A549 (cell line): ENCODE data around the gene PYROXD2. TPM values are rescaled to one million over a fixed set of nuclear protein-coding genes. Genes with fewer than 3 reads are reported as not detected.

ENCODE experiments used
- ATAC-seq, 2 experiments: fragments of 200-7000 bp in 1 of 2; fragments of >200 bp in 1 of 2; cut with Nextera tagmentation in 1 of 2; cut with Tn5 transposase in 1 of 2; 3 replicates each; pipeline versions ENCODE4 v1.8.0 to v1.9.1; 2018 to 2020; ENCODE audit warnings: mild to moderate bottlenecking in 1 of 2, moderate library complexity in 1 of 2
- CTCF ChIA-PET: fragments of 300-600 bp; sonication (Branson Sonifier 250); formaldehyde crosslinking; extraction: SDS; loops from one replicate; lab custom pipeline; 2021; ENCODE audit warnings: antibody characterized with exemption, inconsistent platforms; lab: Yijun Ruan, JAX
- POLR2A ChIA-PET: fragments of 350-600 bp; formaldehyde crosslinking; extraction: SDS; loops from one replicate; lab custom pipeline; 2021; ENCODE audit warnings: antibody characterized with exemption, inconsistent platforms; lab: Yijun Ruan, JAX
- DNase-seq, 2 experiments: peaks; one replicate each; pipeline versions ENCODE4 v3.0.0 to v3.0.0-alpha.2; 2011 to 2016; ENCODE audit warnings: low read depth in 1 of 2, low spot score in 1 of 2
- FAIRE-seq: peaks from 2 replicates; lab custom pipeline; 2011; peaks lifted over from hg19 to GRCh38; lab: Jason Lieb, UNC
- H3K27ac ChIP-seq, 2 experiments: fragments of >200 bp; sonication (Bioruptor Twin); formaldehyde crosslinking; 3 replicates each; pipeline ENCODE4 v1.5.1; 2016 to 2017
- H3K4me1 ChIP-seq: fragments of >200 bp; sonication (Bioruptor Twin); formaldehyde crosslinking; 3 replicates; pipeline ENCODE4 v1.6.1; 2016
- H3K4me2 ChIP-seq: fragments of >200 bp; sonication (Bioruptor Twin); formaldehyde crosslinking; 3 replicates; pipeline ENCODE4 v1.6.1; 2016
- H3K4me3 ChIP-seq: fragments of >200 bp; sonication (Bioruptor Twin); formaldehyde crosslinking; 3 replicates; pipeline ENCODE4 v1.5.1; 2016
- H3K9me3 ChIP-seq: fragments of >200 bp; sonication (Bioruptor Twin); formaldehyde crosslinking; 3 replicates; pipeline ENCODE4 v1.6.1; 2016
- BHLHE40 ChIP-seq: IDR thresholded peaks from 2 replicates; pipeline ENCODE4 v1.6.1; 2012; ENCODE audit warnings: low read depth, low read length, inconsistent platforms
- CBX8 ChIP-seq: fragments of 200-600 bp; sonication (generic); IDR thresholded peaks from 2 replicates; pipeline ENCODE4 v1.6.1; 2016
- CEBPB ChIP-seq, 2 experiments: fragments of >200 bp in 1 of 2; sonication (Bioruptor Twin) in 1 of 2; formaldehyde crosslinking in 1 of 2; IDR thresholded peaks; 2 replicates each; pipeline ENCODE4 v1.6.1; 2012 to 2016
- CHD4 ChIP-seq: fragments of 200-600 bp; sonication (generic); IDR thresholded peaks from 2 replicates; pipeline ENCODE4 v1.6.1; 2016; ENCODE audit warnings: antibody characterized with exemption, mild to moderate bottlenecking, borderline replicate concordance
- E2F6 ChIP-seq: IDR thresholded peaks from 2 replicates; pipeline ENCODE4 v1.6.1; 2012; ENCODE audit warnings: low read depth, borderline replicate concordance
- EP300 ChIP-seq, 2 experiments: fragments of >200 bp; sonication (Bioruptor Twin); formaldehyde crosslinking; IDR thresholded peaks; 2 replicates in 1 of 2; 3 replicates in 1 of 2; pipeline ENCODE4 v1.6.1; 2016 to 2017
- ESRRA ChIP-seq: fragments of 150-350 bp; IDR thresholded peaks from 2 replicates; pipeline ENCODE4 v1.6.1; 2014; ENCODE audit warnings: mild to moderate bottlenecking, low read length, borderline replicate concordance
- FOSL2 ChIP-seq, 2 experiments: fragments of 450-650 bp in 1 of 2; fragments of >200 bp in 1 of 2; sonication (Bioruptor Twin) in 1 of 2; formaldehyde crosslinking; IDR thresholded peaks; 2 replicates each; pipeline versions ENCODE4 v1.5.0 to v1.6.1; 2016 to 2020; ENCODE audit warnings: mild to moderate bottlenecking in 1 of 2, moderate library complexity in 1 of 2
- FOXS1 ChIP-seq: fragments of 250-450 bp; sonication (Bioruptor Pico); IDR thresholded peaks from 2 replicates; pipeline ENCODE4 v1.5.0; 2020; ENCODE audit warnings: mild to moderate bottlenecking, moderate library complexity
- HDAC2 ChIP-seq: fragments of 200-600 bp; sonication (generic); IDR thresholded peaks from 2 replicates; pipeline ENCODE4 v1.6.1; 2016
- HES2 ChIP-seq: fragments of >200 bp; sonication (Bioruptor Twin); formaldehyde crosslinking; IDR thresholded peaks from 2 replicates; pipeline ENCODE4 v1.6.1; 2016
- HEYL ChIP-seq: fragments of 250-450 bp; sonication (Bioruptor Pico); IDR thresholded peaks from 2 replicates; pipeline ENCODE4 v1.8.0; 2021; ENCODE audit warnings: mild to moderate bottlenecking, moderate library complexity
- HOXA7 ChIP-seq: fragments of 250-450 bp; sonication (Bioruptor Pico); IDR thresholded peaks from 2 replicates; pipeline ENCODE4 v1.5.0; 2020; ENCODE audit warnings: mild to moderate bottlenecking, moderate library complexity
- JUNB ChIP-seq: fragments of >200 bp; sonication (Bioruptor Twin); formaldehyde crosslinking; IDR thresholded peaks from 2 replicates; pipeline ENCODE4 v1.6.1; 2016
- KDM5A ChIP-seq: fragments of 200-600 bp; sonication (generic); IDR thresholded peaks from 2 replicates; pipeline ENCODE4 v1.6.1; 2016; ENCODE audit warnings: antibody characterized with exemption, mild to moderate bottlenecking
- MYC ChIP-seq: IDR thresholded peaks from 2 replicates; pipeline ENCODE4 v1.6.1; 2012; ENCODE audit warnings: mild to moderate bottlenecking, inconsistent platforms, low read length, improper control_type of control experiment, borderline replicate concordance
- PHF8 ChIP-seq: fragments of 200-600 bp; sonication (generic); IDR thresholded peaks from 2 replicates; pipeline ENCODE4 v1.6.1; 2016; ENCODE audit warnings: low read depth, mild to moderate bottlenecking, antibody characterized with exemption, moderate library complexity, borderline replicate concordance
- RAD21 ChIP-seq, 2 experiments: fragments of >200 bp in 1 of 2; sonication (Bioruptor Twin) in 1 of 2; formaldehyde crosslinking in 1 of 2; IDR thresholded peaks in 1 of 2; conservative IDR thresholded peaks in 1 of 2; 2 replicates in 1 of 2; 3 replicates in 1 of 2; pipeline ENCODE4 v1.6.1; 2012 to 2018; ENCODE audit warnings: inconsistent platforms in 1 of 2
- RARB ChIP-seq: fragments of 250-450 bp; sonication (Bioruptor Pico); IDR thresholded peaks from 2 replicates; pipeline ENCODE4 v1.8.0; 2021; ENCODE audit warnings: mild to moderate bottlenecking, moderate library complexity
- RCOR1 ChIP-seq: fragments of 150-350 bp; IDR thresholded peaks from 2 replicates; pipeline ENCODE4 v1.6.1; 2014; ENCODE audit warnings: antibody characterized with exemption, low read length, low read depth
- RFX5 ChIP-seq: fragments of 450-650 bp; IDR thresholded peaks from 2 replicates; pipeline ENCODE4 v1.7.1; 2014; ENCODE audit warnings: antibody characterized with exemption, mild to moderate bottlenecking, moderate library complexity
- RNF2 ChIP-seq: fragments of 200-600 bp; sonication (generic); IDR thresholded peaks from 2 replicates; pipeline ENCODE4 v1.6.1; 2016; ENCODE audit warnings: low read depth, mild to moderate bottlenecking, antibody characterized with exemption, moderate library complexity, borderline replicate concordance
- ZC3H11A ChIP-seq: fragments of 450-650 bp; IDR thresholded peaks from 2 replicates; pipeline ENCODE4 v1.6.1; 2014; ENCODE audit warnings: antibody characterized with exemption, mild to moderate bottlenecking
- ZFP36 ChIP-seq: fragments of 450-650 bp; IDR thresholded peaks from 2 replicates; pipeline ENCODE4 v1.6.1; 2014; ENCODE audit warnings: borderline replicate concordance; ENCODE audit not compliant: partially characterized antibody
- ZSCAN20 ChIP-seq: fragments of 250-450 bp; sonication (Bioruptor Pico); IDR thresholded peaks from 2 replicates; pipeline ENCODE4 v1.8.0; 2022; ENCODE audit warnings: mild to moderate bottlenecking, moderate library complexity
- WGBS: methylation state at CpG from one replicate; pipeline ENCODE4 v1.1.6; 2017; ENCODE audit errors: missing lambda C conversion rate; 5-methylcytosine and 5-hydroxymethylcytosine counted together
- polyA plus RNA-seq, 4 experiments: library from polyadenylated mRNA; depleted of rRNA in 3 of 4; stranded (reverse); fragments of >200 nt; fragmentation: RNase III in 1 of 4; extraction: RNeasy Plus Mini Kit Qiagen cat#74134 plus additional on column Dnase treatment in 1 of 4; gene quantifications; 2 replicates in 3 of 4; 3 replicates in 1 of 4; pipeline ENCODE4 v1.2.3, GENCODE V29; 2011 to 2017
- TF ChIP-seq, protein P1 (sequence below): fragments of 150-350 bp; IDR thresholded peaks from 2 replicates; pipeline ENCODE4 v1.6.1; 2014; ENCODE audit warnings: low read depth, mild to moderate bottlenecking, low read length
- TF ChIP-seq, protein P2 (sequence below): fragments of 450-650 bp; IDR thresholded peaks from 2 replicates; pipeline ENCODE4 v1.6.1; 2014; ENCODE audit warnings: antibody characterized with exemption
- TF ChIP-seq, protein P3 (sequence below): fragments of >200 bp; sonication (Bioruptor Twin); formaldehyde crosslinking; IDR thresholded peaks from 3 replicates; pipeline ENCODE4 v1.6.1; 2016

PYROXD2 gene
- polyA plus RNA-seq, 2 of the 4 experiments (the other 2 are of a cell fraction): 4.6 to 6.3 TPM

DNA sequence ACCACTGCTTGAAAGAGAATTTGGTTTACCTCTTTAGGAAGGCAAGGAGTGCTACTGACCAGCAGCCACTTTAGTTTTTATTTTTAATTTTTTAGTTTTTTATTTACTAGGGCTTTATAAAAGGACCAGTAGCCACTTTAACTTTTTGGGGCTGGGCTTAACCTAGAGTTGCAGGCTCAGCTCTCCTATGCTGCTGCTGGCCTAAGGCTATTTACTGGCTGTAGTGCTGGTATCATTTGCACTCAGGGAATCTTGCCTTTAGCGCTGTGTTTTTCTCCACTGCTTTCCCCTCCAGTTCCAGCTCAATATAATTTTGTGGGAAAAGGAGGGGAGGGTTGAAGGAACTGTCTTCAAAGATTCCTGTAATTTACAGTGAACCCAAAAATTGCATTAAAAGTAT is 18.4 kb upstream of the PYROXD2 start:
- no peak overlapping the region for H3K27ac ChIP-seq
- ATAC-seq: no peak
- 86% methylated on average over 1 of the region's 1 CpG for WGBS
- no peaks in the 10 kb centered on the region for H3K4me1 ChIP-seq
- no peak overlapping the region for H3K4me2 ChIP-seq
- FAIRE-seq: no peak
- no peak for TF ChIP-seq PHF8
- no peak for TF ChIP-seq CBX8
- TF ChIP-seq CHD4: no peak
- TF ChIP-seq KDM5A: no peak
- no peak for TF ChIP-seq RCOR1
- no peak for TF ChIP-seq CEBPB (IDR thresholded peaks at IDR 0.05)
- no peak for TF ChIP-seq HEYL
- TF ChIP-seq BHLHE40: no peak
- no peak for TF ChIP-seq ZFP36
- TF ChIP-seq ZSCAN20 (CRISPR knock-in tag): no peak
- TF ChIP-seq, protein P1, sequence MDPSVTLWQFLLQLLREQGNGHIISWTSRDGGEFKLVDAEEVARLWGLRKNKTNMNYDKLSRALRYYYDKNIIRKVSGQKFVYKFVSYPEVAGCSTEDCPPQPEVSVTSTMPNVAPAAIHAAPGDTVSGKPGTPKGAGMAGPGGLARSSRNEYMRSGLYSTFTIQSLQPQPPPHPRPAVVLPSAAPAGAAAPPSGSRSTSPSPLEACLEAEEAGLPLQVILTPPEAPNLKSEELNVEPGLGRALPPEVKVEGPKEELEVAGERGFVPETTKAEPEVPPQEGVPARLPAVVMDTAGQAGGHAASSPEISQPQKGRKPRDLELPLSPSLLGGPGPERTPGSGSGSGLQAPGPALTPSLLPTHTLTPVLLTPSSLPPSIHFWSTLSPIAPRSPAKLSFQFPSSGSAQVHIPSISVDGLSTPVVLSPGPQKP: no peak
- TF ChIP-seq FOSL2 (IDR thresholded peaks at IDR 0.05): no peak
- no peak for TF ChIP-seq FOSL2 (CRISPR knock-in tag; IDR thresholded peaks at IDR 0.05)
- no peak for TF ChIP-seq ZC3H11A
- TF ChIP-seq HDAC2: no peak
- no peak for TF ChIP-seq MYC
- H3K4me3 ChIP-seq: no peak overlapping the region
- DNase-seq: no peak
- ChIA-PET POLR2A (interaction anchor here (1.5 kb wide), 1 partner anchor 19 kb away, joined by 5 read pairs; the partner anchor contains the start of gene PYROXD2), CTCF (interaction anchor here (4.3 kb wide), 1 partner anchor 8 kb away, joined by 23 read pairs; no protein-coding TSS in a partner anchor)
- peaks cover 6% of the 10 kb centered on the region; the same call in 1 of the 3 replicates for H3K9me3 ChIP-seq

DNA sequence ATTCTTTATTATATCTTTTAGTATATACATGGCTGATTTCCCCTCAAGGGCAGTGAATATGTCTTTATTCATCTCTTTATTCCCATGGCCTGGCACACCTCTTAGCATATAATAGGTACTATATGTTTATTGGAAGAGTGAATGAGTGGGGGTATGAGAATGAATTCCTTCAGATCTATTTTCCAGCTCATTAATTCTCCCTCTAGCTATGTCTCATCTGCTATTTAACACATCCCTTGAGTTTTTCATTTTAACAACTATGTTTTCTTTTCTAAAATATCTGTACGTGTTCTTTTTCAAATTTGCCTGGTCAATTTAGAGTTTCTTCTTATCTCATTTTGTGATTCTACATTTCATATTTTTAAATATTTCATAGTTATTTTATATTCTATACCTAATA is 17.3 kb upstream of the PYROXD2 start:
- POLR2A ChIA-PET: no interaction called here
- Histone ChIP-seq H3K9me3 (peaks cover 6% of the 10 kb centered on the region; the same call in 1 of the 3 replicates), H3K4me3 (no peak overlapping the region), H3K4me1 (no peaks in the 10 kb centered on the region), H3K27ac (no peak overlapping the region)
- no peak for DNase-seq
- no peak for ATAC-seq
- no peak for FAIRE-seq
- WGBS: 94% methylated on average over 1 of the region's 1 CpG
- TF ChIP-seq, protein P2, sequence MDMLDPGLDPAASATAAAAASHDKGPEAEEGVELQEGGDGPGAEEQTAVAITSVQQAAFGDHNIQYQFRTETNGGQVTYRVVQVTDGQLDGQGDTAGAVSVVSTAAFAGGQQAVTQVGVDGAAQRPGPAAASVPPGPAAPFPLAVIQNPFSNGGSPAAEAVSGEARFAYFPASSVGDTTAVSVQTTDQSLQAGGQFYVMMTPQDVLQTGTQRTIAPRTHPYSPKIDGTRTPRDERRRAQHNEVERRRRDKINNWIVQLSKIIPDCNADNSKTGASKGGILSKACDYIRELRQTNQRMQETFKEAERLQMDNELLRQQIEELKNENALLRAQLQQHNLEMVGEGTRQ: no peak
- TF ChIP-seq ESRRA (no peak), HOXA7 (CRISPR knock-in tag) (no peak), RAD21 (conservative IDR thresholded peaks at IDR 0.05 in 1 of 2, IDR thresholded peaks at IDR 0.05 in 1 of 2) (no peak), ZC3H11A (no peak), RARB (CRISPR knock-in tag) (no peak), JUNB (no peak), E2F6 (no peak), CBX8 (no peak), FOXS1 (CRISPR knock-in tag) (no peak), CHD4 (no peak), RFX5 (no peak), PHF8 (no peak), HES2 (no peak), RNF2 (no peak), EP300 (IDR thresholded peaks at IDR 0.05) (no peak)
- TF ChIP-seq, protein P3, sequence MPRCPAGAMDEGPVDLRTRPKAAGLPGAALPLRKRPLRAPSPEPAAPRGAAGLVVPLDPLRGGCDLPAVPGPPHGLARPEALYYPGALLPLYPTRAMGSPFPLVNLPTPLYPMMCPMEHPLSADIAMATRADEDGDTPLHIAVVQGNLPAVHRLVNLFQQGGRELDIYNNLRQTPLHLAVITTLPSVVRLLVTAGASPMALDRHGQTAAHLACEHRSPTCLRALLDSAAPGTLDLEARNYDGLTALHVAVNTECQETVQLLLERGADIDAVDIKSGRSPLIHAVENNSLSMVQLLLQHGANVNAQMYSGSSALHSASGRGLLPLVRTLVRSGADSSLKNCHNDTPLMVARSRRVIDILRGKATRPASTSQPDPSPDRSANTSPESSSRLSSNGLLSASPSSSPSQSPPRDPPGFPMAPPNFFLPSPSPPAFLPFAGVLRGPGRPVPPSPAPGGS: no peak
- TF ChIP-seq, protein P1: no peak
- TF ChIP-seq, all 56 proteins: peak for 0
- CTCF ChIA-PET: interaction anchor here (0.6 kb wide), 1 partner anchor 28 kb away, joined by 3 read pairs; no protein-coding TSS in a partner anchor
- H3K4me2 ChIP-seq: no peak overlapping the region
